NCI-H82 (cell line): ENCODE results near the gene RBMS3.
"Not testable (repeated sequence)": the region's sequence is repeated elsewhere in the genome, so short reads cannot be mapped to it uniquely, and the experiment has no call there.

ENCODE experiments used
- DNase-seq: peaks from one replicate; lab custom pipeline; 2025; lab: John Stamatoyannopoulos, UW

The RBMS3 gene

DNA sequence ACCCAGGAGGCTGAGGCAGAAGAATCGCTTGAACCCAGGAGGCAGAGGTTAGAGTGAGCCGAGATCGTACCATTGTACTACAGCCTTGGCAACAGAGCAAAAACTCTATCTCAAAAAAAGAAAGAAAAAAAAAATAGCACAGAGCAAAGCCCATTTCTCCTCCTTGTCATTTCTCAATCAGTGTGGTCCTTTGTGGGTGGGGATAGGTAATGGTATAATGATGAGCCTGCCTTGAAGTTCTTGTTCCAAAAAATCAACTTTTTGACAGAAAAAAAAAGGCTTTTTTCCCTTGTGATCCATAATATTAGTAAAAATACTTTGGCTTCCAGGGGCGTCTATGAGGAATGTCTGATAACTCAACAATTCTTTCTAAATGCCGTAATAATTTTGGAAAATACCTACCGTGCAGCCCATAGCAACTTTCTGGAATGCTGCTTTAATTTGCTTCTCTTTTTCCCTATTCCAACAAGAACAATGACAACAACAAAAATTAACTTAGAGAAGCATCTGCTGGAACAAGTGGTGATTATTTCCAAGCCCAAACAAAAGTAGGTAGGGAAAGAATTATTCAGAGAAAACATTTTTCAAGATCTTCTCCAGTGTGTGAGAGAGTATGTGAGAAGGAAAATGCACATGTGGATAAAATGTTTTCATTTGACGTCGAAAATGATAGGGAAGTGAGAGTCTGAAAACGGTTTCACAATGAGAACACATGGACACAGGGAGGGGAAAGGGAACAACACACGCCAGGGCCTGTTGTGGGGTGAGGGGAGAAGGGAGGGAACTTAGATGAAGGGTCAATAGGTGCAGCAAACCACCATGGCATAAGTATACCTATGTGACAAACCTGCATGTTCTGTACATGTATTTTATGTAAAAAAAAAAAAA is 337.8 kb downstream of the RBMS3 start:
- DNase-seq = no peak

DNA sequence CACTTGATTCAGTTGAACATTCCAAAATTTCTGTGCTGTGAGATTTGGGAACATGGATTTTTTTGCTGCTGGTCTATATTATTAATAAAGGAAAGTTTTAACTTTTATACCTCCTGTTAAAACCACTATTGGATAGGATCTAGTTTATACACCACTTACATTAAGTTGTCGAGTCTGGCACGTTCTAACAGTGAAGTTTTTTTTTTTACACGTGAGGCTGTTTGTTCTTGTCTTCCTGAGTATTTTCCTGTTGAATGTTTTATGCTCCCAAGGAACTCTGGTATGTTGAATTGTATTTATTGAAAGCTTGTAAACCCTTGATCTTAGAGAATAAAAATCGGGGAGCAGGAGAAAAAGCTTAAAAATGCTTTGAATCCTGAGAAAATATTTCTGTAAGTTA is 338.8 kb downstream of the RBMS3 start:
- no peak for DNase-seq

DNA sequence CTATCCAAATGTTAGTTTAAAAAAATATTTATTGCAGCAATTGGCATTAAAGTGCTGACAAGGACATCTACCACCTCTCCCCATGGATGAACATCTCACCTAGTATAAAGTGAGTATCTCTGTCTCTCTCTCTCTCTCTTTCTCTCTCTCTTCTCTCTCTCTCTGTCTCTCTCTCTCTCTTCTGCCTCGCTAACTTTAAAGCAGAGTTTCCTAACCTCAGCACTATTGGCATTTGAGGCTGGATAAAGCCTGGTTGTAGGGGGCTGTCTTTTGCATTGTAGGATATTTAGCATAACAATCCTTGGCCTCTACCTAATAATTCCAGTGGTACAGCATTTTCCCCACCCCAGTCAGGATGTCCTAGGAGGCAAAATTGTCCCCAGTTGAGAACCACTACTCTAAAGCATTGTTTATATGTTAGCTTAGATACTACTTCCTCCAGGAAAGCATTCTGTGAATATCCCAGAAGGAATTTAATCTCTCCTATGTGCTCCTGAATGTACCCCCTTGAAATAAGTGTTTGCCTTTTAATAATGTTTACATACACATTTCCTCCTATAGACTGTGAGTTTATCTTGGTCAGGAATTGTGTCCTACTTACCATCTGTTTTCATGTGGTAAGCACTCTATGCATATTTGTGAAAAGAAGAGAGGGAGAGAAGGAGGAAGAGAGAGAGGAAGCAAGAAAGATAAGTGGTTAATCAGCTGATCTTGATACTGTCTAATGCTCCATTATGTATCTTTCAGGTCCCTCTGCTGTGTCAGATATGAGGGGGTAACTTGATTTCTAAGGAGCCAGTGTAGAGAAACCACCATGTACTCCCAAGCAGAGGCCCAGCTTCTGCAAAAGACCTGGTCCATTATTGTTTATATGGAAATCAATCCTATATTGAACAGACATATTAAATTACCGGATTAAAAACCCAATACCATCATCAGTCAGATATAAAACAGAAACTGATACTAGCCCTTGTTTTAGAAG is 346.6 kb downstream of the RBMS3 start:
- DNase-seq = no peak

DNA sequence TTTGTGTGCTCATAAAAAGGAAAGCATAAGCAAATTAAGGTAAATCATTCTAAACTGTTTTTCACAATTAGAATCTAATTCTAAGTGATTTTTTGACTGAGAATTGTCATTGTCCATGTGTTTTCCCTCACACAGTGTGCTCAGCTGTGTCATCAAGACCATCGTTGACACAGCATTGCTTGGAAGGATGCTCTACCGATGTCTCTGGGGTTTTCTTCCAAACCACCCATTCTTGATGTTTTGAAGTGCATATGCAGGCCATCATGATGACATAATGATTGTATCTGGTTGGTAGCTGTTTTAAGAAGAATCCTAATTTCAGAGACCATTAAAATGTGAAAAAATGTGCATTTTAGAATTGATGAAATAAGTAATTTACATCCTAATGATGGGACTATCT is 347.9 kb downstream of the RBMS3 start:
- no peak for DNase-seq

DNA sequence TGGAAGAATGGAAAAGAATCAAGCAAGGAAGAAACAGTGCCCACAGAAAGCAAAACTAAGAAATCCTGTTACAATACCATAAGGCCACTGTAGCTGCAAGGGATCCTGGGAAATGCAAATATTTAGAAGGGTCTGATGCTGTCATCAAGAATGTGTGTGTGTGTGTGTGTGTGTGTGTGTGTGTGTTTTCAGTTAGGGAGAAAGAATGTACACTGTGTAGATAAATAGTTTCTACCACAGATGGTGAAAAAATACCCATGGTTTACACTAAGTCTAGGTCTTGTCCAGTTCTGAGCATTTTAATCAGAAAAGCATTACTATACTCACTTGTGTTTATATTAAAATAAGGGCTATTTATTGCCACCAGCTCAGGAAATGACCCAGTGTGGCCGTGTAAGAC is 355.0 kb downstream of the RBMS3 start:
- DNase-seq = no peak

DNA sequence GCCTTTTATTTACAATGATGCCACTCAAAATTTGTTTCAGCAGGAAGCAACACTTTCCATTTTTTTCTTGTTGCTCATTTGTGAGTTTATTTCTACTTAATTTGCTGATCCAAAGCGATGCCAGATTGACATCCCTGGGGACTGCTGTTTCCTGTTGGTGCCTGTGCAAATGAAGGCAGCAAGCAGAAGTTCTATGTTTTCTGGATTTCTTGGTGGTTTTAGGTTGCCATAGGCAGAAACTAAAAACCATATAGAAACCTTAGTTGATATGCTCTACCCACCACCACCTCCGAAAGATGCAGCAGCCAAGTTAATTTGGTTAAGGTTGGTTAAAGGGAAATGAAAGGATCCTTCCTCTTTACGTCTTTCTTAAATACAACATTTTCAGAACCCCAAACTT is 356.2 kb downstream of the RBMS3 start:
- DNase-seq = no peak

DNA sequence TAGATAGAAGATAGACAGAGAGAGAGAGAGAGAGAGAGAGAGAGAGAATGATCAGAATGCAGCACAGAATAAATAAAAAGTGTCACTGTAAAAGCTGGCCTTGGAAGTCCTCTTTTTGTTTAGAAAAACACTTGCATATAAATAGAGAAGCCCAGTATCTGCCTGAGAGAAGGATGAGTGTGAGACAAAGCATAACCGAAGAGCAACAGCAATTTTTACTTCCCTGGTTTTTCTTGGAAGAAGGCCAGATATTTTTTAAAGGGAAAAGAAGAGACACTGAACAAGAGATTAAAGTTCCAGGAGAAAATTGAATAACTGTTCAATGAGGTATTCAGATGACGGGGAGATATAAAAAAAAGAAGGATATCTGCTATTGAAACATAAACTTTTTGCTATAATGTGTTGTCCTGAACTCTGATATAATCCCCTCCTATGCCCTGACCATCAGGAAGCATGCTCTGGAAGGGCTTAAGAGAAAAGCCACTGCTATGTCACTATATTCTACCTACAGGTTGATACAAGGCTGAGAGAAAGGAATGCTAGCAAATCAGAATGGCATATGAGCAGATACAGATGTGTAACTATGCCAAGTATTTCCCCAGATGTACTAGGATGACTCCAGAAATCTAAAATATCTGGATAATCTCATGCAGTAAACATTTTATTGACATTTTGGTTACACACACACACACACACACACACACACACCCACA is 358.9 kb downstream of the RBMS3 start:
- DNase-seq = peak; percentile 16

DNA sequence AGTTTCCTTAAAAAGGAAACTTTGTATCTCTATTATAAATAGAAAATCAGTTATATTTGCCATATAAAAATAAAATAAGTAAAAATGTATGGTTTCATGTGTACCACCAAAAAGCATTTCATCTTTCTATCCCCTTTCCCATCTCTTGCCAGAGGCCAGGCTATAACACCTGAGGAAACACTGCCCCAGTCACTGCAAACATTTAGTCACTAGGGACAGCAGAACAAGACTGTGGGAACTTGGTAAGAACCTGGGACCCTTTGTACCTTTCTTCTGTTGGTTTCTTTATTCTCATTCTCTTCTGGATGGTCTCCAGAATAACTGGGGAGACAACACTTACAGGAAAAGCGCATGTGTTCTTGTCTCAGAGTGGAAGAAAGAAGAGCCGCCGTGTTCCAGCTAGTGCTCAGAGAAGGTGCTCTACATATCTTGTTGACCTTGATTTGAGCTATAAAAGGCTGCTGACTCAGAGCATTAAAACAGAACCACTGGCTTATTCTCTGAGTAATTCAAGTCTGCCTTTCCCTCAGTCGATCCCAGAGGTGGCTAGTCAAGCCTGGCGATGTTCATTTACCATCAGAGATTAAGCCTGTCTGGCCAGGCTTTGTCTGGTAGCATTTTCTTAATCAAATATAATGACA is 361.6 kb downstream of the RBMS3 start:
- peak; percentile 92 for DNase-seq

DNA sequence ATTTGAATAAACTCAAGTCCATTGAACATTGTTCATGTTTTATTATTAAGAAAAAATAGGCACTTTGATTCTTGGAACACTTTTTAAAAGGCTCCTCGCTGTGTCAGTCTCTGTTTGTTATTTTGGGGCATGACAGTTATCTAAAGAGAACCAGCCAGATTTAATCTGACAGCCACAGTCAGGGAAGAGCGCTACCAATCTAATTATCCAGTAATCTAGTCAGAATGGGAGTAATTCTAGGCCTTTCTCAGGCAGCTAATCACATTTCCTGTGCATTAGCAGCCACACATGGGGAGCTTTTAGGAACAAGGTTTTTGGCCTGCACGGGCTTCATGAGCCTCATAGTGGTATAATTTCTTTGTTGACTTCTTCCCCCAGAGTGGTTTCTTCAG is 362.2 kb downstream of the RBMS3 start:
- DNase-seq = peak; percentile 97

DNA sequence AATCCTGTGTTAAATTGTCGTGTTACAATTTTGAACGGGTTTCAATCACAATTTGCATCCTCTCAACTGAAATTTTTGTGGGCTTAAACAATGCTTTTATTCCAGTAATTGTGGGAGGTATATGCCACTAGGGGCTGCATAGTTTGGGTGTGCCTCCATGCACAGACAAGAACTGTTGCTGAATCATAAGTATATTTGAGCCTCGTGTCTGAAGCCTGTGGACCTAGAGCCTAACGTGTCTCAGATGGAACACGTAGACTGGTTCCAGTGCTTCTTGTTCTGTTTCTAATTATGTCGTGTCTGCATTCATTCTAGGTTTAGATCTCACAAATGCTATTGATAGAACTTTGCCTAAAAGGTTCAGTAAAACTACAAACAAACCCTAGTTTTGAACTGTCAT is 363.4 kb downstream of the RBMS3 start:
- no peak for DNase-seq

DNA sequence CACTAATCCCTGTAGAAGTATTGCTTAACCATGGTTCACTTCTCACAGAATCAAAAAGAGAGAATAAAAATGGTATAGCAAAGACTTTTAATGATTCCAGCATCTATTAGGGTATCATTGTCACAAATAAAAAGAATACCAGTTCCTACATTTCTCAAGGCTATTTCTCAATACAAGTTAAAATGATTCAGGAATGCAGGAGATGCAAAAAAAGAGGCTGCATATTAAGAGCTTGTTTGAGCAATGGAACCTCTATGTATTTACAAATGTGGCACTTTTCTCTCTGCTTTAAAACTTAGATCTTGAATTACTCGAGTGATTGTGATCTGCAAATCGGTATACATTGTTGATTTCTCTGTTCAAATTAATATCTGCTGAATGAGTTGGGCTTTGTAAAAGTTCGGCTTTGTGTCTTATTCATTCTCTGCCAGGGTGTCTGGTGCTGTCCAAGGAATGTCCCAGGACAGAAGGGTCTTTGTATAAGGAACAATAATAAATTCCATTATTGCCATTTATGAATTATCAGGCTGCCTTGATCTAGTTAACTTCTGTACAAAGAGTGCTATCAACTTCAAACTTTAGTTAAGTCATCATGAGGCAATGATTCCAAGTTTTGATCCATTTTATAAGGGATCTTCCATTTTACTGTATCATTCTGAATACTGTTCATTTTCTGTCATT is 364.2 kb downstream of the RBMS3 start:
- no peak for DNase-seq

DNA sequence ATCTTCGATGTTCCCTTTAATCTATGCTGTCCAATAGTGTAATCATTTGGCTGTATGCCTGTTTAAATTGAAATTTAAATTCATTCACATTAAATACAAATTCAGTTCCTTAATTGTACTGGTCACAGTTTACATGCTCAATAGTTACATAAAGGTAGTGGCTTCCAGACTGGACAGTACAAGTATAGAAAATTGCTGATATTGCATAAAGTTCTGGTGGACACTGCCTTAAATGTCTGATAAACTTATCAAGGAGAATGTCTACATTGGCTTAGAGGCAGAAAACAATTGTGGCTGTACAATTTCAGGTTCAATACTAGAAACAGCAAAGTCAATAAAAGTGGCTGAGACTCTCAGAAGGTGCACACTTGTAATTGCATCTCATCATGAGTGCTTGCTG is 365.2 kb downstream of the RBMS3 start:
- DNase-seq = no peak

DNA sequence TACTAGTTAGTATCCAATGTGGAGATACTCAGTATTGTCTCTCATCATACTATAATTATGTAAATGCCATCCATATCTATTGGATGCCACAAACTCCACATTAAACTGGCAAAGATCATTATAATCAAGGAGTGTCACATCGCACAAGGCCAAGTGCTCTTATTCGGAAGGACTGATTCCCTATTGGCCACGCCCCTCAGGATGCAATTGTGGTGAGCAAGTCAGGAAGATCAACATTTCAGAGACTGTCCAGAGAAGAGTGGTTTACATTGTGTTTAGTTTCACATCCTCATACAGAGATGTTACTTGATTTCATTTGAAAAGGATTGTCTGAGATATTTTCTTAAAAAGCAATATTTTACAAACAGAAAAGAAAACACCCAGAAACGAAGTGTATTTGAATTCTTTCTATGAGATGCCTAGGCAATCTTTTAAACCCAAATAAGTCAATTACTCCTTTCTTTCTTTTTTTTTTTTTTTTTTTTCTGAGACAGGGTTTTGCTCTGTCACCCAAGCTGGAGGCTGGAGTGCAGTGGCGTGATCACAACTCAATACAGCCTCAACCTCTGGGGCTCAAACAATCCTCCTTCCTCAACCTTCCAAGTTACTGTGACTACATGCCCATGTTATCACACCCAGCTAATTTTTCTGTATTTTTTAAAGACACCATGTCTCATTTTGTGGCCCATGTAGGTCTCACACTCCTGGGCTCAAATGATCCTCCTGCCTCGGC is 369.1 kb downstream of the RBMS3 start:
- DNase-seq = peak; percentile 6

DNA sequence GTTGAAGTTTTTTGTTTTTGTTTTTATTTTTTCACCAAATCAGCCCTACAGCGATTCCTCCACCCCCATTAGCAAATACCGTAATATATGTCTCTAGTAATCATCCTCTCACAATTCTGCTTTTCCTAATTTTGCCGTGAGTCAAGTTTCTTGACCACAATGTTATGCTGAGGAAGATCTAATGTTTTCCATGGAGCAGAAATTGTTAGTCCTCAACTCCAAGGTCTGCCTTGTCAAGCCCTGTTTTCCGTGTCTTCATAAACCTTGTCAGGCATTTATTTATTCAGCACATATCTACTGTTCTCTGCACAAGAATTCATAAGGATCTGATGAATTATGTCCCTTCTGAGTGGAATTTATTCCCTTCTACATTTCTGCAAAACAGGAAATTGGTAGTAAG is 372.8 kb downstream of the RBMS3 start:
- no peak for DNase-seq

DNA sequence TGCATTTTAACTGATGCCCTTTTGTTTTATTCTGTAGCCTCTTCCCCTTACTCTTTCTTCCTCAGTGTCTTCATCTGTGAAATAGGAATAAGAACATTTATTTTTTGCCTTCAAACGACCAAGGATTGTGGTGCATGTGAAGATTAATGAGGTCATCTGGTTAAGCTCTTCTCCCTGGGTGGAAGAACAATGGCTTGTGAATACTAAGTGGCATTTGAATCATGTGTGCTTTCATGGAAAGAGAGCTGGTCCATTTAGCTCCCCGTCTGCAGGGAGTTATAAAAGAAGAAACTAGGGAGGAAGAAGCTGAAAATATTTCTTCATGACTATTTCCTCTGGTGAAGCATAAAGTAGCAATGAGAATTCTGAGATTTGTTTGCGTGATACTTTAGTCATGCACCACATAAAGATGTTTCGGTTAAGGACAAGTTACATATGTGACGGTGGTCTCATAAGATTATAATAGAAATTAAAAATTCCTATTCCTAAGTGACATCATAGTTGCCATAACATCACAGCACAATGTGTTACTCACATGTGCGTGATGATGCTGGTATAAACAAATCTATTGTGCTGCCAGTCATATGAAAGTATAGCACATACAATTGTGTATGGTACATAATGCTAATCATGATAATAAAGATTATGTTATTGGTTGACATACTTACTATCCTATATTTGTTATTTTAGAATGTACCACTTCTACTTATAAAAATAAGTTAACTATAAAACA is 374.3 kb downstream of the RBMS3 start:
- peak; percentile 20 for DNase-seq

DNA sequence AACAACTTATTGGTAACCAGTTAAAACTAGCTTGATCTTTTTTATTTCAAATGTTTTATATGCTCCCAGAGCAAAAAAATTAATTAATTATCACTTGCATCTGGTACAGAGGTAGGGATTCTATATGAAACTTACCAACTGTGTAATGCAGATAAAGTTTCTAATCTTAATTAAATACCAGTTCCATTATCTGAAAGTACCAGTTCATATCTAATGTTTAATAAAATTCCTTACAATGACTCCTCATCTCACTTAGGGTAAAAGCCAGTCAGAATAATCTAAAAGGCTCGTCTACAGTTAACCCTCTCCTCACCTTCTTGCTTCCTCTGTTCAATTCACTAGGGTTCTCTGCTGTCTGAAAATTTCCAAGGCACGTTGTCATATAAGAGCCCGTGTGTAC is 384.8 kb downstream of the RBMS3 start:
- no peak for DNase-seq

DNA sequence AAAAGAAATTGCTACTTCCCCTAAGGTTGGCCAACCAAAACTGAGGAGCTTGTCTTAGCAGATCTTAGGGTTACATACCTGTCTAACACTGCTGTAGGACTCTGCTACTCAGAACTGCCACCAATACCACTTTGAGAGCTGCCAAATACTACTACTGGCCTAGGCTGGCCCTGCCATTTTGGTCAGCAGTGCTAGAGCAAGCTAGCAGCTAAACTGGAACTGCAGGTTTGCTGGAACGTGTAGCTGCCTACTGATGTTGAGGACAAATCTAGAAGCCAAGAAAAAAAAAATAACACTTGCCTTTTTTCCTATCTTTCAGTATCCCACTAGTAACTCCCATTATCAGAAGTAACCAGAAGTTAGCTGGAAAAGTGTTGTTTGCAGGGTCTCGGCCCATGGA is 387.4 kb downstream of the RBMS3 start:
- DNase-seq = no peak

DNA sequence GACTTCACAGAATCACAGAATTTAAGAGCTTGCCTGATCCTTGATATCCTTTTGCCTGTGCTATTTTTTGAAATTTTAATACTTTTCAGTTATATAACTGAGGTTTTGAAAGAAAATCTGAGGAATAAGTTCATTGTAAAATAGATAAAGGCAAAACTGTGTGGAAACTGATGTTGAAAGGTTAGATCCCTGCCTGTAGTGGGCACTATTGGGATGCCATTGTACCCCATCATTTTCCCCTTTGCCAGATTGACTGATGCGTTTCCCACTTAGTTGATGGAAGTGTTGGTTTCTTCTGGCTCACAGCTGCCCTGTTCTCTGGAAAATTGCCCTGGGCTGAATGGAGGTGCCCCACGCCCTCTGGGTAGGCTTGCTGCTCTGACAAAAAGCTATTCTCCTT is 387.9 kb downstream of the RBMS3 start:
- no peak for DNase-seq

DNA sequence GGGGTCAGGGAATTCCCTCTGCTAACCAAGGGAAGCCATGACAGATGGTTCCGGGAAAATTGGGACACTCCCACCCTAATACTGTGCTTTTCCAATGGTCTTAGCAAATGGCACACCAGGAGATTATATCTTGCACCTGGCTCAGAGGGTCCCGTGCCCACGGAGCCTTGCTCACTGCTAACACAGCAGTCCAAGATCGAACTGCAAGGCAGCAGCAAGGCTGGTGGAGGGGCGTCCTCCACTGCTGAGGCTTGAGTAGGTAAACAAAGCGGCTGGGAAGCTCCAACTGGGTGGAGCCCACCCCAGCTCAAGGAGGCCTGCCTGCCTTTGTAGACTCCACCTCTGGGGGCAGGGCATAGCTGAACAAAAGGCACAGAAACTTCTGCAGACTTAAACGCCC is 389.6 kb downstream of the RBMS3 start:
- DNase-seq = not testable (repeated sequence)

DNA sequence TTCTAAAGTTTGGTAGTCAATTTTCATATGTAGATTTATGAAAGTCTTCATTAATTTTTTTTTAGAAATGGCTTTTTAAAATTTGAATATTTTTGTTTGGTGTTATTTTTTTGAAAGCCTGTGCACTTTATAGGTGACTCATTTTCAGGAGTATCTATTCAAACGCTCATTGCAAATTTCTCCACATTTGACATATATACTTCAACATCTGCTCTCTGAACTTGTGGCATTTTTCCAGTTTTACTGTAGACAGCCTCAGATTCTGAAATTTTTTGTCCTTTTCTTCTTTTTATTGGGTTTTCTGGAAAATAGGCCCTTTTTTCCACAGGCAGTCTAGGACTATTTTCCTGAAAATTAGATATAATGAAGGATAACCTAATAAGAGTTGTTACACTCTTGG is 396.6 kb downstream of the RBMS3 start:
- DNase-seq = no peak
